HG03354 (cell line): ENCODE results near the gene CEL.
"Not testable (repeated sequence)": the region's sequence is repeated elsewhere in the genome, so short reads cannot be mapped to it uniquely, and the experiment has no call there.

ENCODE experiments used
- ATAC-seq: cut with Tn5 transposase; IDR thresholded peaks from one replicate; pipeline ENCODE4 v1.9.1; 2021; ENCODE audit warnings: mild to moderate bottlenecking; ENCODE audit not compliant: unreplicated experiment, poor library complexity, severe bottlenecking

CEL gene

GRCh38 chr9:133046196-133046899, 15.4 kb upstream of the CEL start:
- no peak for ATAC-seq

- no peak for ATAC-seq
Measured at GRCh38 chr9:133046900-133047295, 14.9 kb upstream of the CEL start.

GRCh38 chr9:133048595-133048994, 13.2 kb upstream of the CEL start:
- no peak for ATAC-seq

- no peak for ATAC-seq
Measured at GRCh38 chr9:133049043-133049442, 12.7 kb upstream of the CEL start.

GRCh38 chr9:133050142-133050541, 11.6 kb upstream of the CEL start:
- ATAC-seq: no peak

GRCh38 chr9:133050781-133051180, 11.0 kb upstream of the CEL start:
- no peak for ATAC-seq

- no peak for ATAC-seq
Measured at GRCh38 chr9:133051281-133051900, 10.4 kb upstream of the CEL start.

GRCh38 chr9:133051966-133052539, 9.7 kb upstream of the CEL start:
- no peak for ATAC-seq

GRCh38 chr9:133054194-133054890, 7.4 kb upstream of the CEL start:
- ATAC-seq: no peak

GRCh38 chr9:133054966-133055365, 6.8 kb upstream of the CEL start:
- ATAC-seq: no peak

GRCh38 chr9:133055788-133056420, 5.9 kb upstream of the CEL start:
- no peak for ATAC-seq

- ATAC-seq: no peak
Measured at GRCh38 chr9:133056533-133056932, 5.2 kb upstream of the CEL start.

- no peak for ATAC-seq
Measured at GRCh38 chr9:133057006-133057405, 4.8 kb upstream of the CEL start.

GRCh38 chr9:133057553-133057952, 4.2 kb upstream of the CEL start:
- ATAC-seq: no peak

- ATAC-seq: no peak
Measured at GRCh38 chr9:133058071-133058470, 3.7 kb upstream of the CEL start.

GRCh38 chr9:133058550-133059320, 3.0 kb upstream of the CEL start:
- no peak for ATAC-seq

- ATAC-seq: no peak
Measured at GRCh38 chr9:133059623-133060022, 2.2 kb upstream of the CEL start.

GRCh38 chr9:133060417-133060841, 1.4 kb upstream of the CEL start:
- no peak for ATAC-seq

GRCh38 chr9:133061019-133061763, 590 bp upstream of the CEL start:
- not testable (repeated sequence) for ATAC-seq
